HG02870 (cell line): Measurements from ENCODE around the gene GSS.

Experiments
- ATAC-seq: cut with Tn5 transposase; IDR thresholded peaks from one replicate; pipeline ENCODE4 v1.9.1; 2021; ENCODE audit warnings: mild to moderate bottlenecking, moderate library complexity; ENCODE audit not compliant: unreplicated experiment

The GSS gene

DNA sequence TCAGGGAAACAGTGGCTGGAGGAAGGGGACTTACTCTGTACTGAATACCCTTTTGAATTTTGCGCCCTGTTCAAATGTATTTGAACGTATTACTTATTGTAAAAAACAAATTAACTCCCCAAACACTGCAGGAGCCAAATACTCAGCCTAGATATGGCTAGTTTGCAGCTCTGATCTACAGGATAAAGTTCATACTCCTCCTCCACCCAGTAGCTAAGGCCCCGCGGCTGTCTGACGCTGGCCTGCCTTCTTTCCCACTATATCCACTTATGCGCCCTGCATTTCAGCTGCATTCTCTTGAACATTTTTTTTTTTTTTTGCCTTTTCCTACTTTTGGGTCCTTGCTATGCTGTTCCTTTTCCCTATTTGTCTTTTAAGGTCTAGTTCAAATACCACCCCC, 6.5 kb downstream of the GSS start:
- no peak for ATAC-seq

DNA sequence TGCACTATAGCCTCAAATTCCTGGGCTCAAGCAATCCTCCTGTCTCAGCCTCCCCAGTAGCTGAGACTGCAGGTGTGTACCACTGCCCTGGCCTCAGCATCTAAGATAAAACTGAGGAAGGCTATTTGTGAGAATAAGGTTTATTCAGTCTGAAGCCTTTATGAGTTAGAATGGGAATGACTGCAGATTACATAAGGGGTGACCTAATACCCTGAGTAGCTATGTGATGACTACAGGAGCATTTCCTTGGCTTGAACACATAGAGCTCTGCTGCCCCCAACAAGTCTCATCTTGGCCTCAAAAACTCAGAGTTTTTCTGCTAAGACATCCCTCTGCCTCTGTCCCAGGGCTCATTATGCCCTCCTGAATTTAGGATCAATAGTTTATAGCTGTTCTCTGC, 7.6 kb downstream of the GSS start:
- no peak for ATAC-seq

DNA sequence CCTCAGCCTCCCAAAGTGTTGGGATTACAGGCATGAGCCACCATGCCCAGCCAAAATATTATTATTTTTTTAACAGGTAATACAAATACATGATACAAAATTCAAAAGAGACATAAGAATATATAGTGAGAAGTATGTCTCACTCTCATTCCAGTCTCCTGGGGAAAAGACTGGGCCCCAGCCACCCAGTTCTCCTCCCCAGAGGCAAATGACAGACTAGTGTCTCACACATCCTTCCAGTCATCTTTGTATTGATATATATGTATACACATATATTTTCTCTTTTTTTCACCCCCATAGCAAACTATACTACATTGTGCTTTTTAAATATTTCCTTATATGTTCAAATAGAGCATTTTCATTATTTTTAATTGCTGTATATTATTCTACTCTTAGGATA, 8.3 kb downstream of the GSS start:
- ATAC-seq, result no peak

DNA sequence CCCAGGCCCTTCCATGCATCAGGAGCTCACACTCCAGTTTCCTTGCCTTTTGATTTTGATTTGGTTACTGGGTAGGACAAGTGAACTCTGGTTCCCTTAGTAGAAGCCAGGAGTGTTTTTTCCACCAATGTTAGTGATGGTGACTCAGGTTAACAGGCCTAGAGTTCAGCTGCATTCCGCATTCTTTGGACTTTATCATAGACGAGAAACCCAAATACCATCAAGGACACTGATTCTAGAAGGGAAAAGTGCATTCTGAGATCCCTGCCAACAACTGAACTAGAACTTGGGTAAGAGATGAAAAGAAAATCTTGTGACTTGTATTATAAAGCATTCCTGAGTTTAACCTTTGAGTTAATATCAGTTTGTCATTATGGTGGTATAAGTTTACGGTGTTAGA, 8.9 kb downstream of the GSS start:
- no peak for ATAC-seq

GRCh38 chr20:34945315-34946077, 10.1 kb downstream of the GSS start:
- no peak for ATAC-seq

- ATAC-seq, result no peak
Observed at GRCh38 chr20:34943808-34944567, 11.6 kb downstream of the GSS start.

- ATAC-seq, result no peak
Observed at GRCh38 chr20:34942301-34942700, 13.3 kb downstream of the GSS start.

GRCh38 chr20:34941226-34941625, 14.4 kb downstream of the GSS start:
- ATAC-seq, result no peak

DNA sequence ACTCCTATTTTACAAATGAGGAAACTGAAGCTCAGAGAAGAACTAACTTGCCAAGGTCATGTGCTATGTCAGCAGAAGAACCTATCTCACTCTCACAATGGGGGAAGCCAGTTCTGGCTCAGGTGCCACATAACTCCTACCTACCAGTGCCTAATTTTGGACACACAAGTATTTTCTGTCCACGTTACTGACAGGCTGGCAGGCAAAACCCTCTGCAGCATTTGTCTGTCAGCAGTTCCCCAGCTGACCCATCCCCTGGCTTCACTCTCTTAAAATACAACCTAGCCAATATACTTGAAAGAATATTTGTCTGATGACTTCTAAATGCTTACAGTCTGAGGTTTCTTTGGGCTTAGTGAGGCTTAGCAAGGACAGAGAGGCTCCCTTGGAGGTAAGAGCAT, 15.5 kb downstream of the GSS start:
- ATAC-seq, result no peak

GRCh38 chr20:34938466-34939163, 17.0 kb downstream of the GSS start:
- ATAC-seq, result no peak

DNA sequence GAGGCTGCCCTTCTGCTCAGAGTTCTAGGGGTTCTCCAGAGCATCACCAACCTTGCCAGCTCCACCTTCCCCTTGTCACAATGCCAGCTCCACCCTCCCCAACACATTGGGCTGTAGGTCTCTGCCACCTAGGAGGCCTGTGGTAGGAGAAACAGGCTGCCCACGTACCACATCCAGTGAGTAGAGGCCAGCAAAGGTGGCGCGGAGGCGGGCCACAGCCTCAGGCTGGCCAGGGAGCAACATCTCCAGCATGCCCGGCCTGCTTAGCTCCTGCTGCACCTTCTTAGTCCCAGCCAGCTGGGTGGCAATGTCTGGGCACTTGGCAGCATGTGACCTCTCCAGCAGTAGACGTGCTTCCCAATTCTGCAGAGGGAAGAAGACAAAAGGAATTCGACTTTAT, 23.8 kb downstream of the GSS start:
- ATAC-seq, result no peak

DNA sequence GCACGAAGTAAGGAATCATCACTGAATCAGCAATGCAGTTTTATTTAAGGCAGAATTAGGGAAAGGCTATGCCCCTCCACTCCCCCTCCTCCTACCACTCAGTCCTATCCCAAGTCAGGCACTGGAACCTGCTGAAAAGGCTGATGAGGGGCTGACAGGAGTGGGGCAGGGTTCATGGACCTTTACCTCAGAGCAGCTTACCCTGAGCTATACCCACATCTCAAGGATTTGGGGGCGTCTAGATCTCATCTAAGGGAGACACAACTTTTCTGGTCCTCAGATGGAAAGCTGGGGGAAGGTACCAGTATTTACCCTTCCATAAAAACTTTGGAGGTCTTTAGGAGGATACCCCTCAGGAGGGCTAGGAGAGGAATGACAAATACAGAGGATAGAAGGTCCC, 27.2 kb downstream of the GSS start:
- ATAC-seq, result no peak

DNA sequence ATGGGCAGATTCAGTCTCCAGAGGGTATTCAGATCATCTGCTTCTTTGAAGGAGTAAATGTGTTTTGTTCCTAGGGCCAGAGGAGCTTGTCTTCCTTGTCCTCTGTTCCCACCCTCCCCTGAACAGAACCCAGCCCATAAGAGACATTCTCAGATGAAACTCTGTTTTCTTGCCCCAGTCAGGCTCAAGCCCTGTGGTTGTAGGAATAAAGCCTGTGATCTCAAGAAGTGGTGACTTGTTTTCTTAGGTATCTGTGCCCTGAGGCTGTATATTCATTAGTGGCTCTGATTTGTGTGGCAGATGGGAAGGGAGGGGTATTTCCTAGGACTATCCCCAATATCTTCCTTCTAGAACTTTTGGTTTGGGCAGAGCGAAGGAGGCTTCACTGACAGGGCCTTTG, 27.9 kb downstream of the GSS start:
- ATAC-seq, result no peak

GRCh38 chr20:34926581-34926980, 29.0 kb downstream of the GSS start:
- ATAC-seq, result no peak

DNA sequence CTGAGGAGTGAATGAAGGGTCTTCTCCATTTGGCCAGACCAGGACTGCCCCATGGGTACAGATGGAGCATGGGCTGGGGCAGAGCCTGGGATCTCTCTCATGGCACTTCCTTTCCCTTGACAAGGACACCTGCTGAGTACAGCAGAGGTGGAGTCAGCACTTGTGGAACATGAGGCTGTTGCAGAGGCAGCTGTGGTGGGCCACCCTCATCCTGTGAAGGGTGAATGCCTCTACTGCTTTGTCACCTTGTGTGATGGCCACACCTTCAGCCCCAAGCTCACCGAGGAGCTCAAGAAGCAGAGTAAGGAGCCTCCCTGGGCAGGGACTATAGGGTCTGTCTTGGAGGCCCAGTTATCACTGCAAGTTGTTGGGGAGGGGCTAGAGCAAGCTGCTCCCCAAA, 29.6 kb downstream of the GSS start:
- ATAC-seq, result no peak

DNA sequence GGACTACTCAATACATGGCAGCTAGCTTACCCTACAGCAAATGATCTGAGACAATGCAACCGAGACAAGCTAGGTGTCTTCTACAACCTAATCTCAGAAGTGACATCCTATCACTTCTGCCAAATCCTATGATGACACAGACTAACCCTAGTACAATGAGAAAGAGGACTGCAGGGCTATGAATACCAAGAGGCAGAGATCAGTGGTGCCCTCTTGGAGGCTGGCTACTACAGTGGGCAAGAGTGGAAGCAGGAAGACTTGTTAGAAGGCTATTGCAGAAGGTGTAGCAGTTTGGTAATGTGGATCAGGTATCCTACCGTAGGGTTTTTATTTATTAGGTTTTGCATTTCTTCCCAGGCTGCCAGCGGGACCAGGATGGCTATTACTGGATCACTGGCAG, 30.3 kb downstream of the GSS start:
- no peak for ATAC-seq

DNA sequence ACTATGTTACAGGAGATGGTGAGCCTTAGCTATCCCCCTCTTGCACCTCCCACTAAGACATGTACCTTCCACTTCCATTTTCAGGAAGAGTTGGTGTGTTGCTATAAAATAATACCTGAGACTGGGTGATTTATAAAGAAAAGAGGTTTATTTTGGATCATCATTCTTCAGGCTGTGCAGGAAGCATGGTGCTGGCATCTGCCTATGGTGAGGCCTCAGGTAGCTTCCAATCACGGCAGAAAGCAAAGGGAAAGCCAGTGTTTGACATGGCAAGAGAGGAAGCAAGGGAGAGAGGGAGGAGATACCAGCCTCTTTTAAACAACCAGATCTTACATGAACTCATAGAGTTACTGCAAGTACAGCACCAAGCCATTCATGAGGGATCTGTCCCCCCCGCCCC, 32.2 kb downstream of the GSS start:
- no peak for ATAC-seq

DNA sequence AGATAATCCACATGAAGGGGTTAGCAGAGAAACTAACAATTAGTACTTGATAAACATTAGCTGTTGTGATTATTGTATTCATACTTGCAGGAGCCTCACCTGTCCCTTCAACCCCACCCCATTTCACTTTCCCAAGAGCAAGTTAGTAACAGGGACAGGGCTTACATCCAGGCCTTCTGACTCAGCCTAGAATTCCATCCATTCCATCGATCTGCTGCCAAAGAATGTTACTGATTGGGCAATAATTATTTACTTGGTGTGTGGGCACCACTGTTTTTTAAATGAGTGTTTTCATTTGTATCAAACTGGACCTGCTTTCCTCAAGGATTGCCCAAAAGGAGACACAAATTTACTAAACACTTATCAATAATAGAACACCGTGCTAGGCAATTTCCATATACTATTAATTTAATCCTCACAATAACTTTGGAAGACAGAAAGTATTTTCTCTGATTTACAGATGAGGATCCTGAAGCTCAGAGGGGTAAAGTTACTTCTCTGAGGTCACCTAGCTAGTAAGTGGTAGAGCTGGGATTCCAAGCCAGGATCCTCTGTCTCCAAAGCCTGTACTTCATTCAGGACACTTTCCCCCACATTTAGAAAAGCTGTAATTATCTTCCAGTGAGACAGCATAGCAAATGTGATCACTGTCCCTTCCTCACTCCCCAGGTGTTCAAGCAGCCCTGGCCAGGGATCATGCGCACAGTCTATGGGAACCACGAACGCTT, 32.8 kb downstream of the GSS start:
- ATAC-seq, result no peak

DNA sequence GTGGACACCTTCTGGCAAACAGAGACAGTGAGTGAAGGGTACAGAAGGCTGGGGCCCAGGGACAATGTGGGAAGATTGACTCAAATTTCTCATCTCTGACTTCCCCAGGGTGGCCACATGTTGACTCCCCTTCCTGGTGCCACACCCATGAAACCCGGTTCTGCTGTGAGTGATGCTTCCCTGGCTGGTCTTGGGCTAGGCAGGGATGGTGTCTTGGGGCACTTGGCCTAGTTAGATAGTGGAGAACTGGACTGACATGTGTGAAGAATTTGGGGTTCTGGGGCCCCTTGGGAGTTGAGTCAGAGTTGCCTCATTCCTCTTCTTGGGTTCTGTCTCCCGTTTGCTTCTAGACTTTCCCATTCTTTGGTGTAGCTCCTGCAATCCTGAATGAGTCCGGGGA, 34.2 kb downstream of the GSS start:
- no peak for ATAC-seq

- no peak for ATAC-seq
Observed at GRCh38 chr20:34920055-34920454, 35.6 kb downstream of the GSS start.

DNA sequence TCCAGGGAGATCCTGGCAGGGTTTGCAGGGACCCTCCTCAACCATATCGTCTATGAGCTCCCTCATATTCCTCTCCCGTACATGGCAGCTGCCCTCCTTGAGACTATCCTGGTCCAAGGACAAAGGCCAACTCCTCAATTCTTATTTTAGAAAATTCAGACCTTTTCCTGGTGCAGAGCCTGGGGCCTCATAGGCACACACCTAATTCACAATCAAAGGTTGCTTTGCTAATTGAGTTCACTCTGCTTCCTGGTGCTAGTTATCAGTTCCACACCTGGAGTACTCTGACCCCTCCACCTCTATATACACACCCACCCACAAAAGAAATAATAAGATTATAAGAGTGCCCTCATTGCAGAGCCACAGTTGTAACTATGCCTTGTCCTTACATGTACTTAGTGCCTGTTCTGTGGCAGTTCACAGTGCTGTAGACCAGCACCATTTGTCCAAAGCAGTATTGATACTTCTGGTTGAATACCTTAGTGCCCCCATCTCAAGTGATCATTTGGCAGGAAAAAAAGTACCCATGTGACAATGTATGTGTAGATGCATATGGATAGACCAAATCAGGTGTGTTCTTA, 38.7 kb downstream of the GSS start:
- no peak for ATAC-seq
